SH-SY5Y (cell line): ENCODE measurements around the gene FOXP1.

Experiments
- GATA2 ChIP-seq: IDR thresholded peaks from 2 replicates; pipeline ENCODE4 v1.6.1; 2011; ENCODE audit warnings: mild to moderate bottlenecking, low read depth, low read length
- GATA3 ChIP-seq: IDR thresholded peaks from 2 replicates; pipeline ENCODE4 v1.6.1; 2011; ENCODE audit warnings: low read depth, mild to moderate bottlenecking, low read length, moderate library complexity

DNA sequence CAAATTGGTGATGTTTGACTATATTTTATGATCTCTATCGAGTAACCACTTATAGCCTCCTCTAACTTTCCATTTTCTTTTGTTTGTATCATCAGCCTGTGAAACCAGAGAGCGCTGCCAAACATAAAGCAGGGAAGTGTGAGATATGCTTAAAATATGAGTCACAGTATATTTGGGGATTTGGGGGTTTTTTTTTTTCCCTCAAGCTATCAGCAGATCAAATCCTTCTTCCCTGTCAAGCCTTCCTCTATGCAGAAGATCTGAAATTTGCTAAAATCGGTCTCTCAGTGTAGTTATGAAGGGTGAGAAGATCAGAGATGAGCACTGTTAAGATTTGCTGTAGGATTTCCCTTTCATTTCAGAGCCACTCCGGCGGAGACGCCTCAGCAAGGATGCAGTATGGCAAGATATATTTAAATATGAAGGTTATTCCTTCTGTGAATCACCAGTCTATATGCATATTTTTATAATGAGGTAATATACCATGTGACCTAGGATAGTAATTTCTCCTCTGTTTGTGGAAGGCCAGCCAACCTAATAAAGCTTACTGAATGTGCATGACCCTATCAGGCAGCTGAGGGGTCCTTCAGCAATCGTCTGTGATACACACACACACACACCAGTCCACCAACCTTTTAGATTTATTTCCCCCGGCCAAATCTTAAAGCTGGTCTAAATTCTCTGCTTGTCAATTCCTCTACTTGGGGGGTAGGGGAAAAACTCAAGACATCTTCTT is 474.1 kb downstream of the FOXP1 start:
- no peak for TF ChIP-seq GATA2
- no peak for TF ChIP-seq GATA3
